CD4-positive, alpha-beta T cell treated with Interleukin-1 beta for 1 hour (primary cell): ENCODE measurements around the gene PLXNA4.

Experiments used
- DNase-seq, 2 donors: peaks; one replicate each; pipeline ENCODE4 v3.0.0-alpha.2; 2020 to 2022

The PLXNA4 gene

GRCh38 chr7:132592231-132592920, 16.1 kb upstream of the PLXNA4 start:
- DNase-seq = no peak

- no peak for DNase-seq
Observed at GRCh38 chr7:132590162-132590561, 13.9 kb upstream of the PLXNA4 start.

- no peak for DNase-seq
Observed at GRCh38 chr7:132588596-132588995, 12.3 kb upstream of the PLXNA4 start.

GRCh38 chr7:132584796-132585494, 8.7 kb upstream of the PLXNA4 start:
- no peak for DNase-seq

GRCh38 chr7:132581431-132581830, 5.2 kb upstream of the PLXNA4 start:
- no peak for DNase-seq

GRCh38 chr7:132580717-132581285, 4.5 kb upstream of the PLXNA4 start:
- DNase-seq = peak; percentile 68 to 69

GRCh38 chr7:132580277-132580676, 4.0 kb upstream of the PLXNA4 start:
- no peak for DNase-seq

GRCh38 chr7:132579260-132579899, 3.1 kb upstream of the PLXNA4 start:
- DNase-seq = no peak

GRCh38 chr7:132578826-132579225, 2.6 kb upstream of the PLXNA4 start:
- no peak for DNase-seq

GRCh38 chr7:132578050-132578370, 1.7 kb upstream of the PLXNA4 start:
- no peak for DNase-seq

- no peak for DNase-seq
Observed at GRCh38 chr7:132577206-132578049, 1.2 kb upstream of the PLXNA4 start.

GRCh38 chr7:132576721-132577085, 433 bp upstream of the PLXNA4 start:
- no peak for DNase-seq

- DNase-seq = no peak
Observed at GRCh38 chr7:132575419-132575981, 770 bp downstream of the PLXNA4 start.

- no peak for DNase-seq
Observed at GRCh38 chr7:132574223-132574622, 2.0 kb downstream of the PLXNA4 start.

- DNase-seq = no peak
Observed at GRCh38 chr7:132573251-132573955, 2.9 kb downstream of the PLXNA4 start.

- DNase-seq = no peak
Observed at GRCh38 chr7:132572526-132572925, 3.7 kb downstream of the PLXNA4 start.

GRCh38 chr7:132571970-132572369, 4.3 kb downstream of the PLXNA4 start:
- no peak for DNase-seq

- DNase-seq = no peak
Observed at GRCh38 chr7:132569884-132570614, 6.2 kb downstream of the PLXNA4 start.

GRCh38 chr7:132568962-132569361, 7.3 kb downstream of the PLXNA4 start:
- no peak for DNase-seq

GRCh38 chr7:132565885-132566284, 10.4 kb downstream of the PLXNA4 start:
- DNase-seq = no peak

- no peak for DNase-seq
Observed at GRCh38 chr7:132565441-132565840, 10.8 kb downstream of the PLXNA4 start.
